Immature natural killer cell (primary cell): ENCODE data around the gene MAP3K3. TPM values are rescaled to one million over a fixed set of nuclear protein-coding genes. Genes with fewer than 3 reads are reported as not detected.

Experiments used
- DNase-seq, 3 donors: peaks; one replicate each; pipeline ENCODE4 v3.0.0; 2022; ENCODE audit warnings: mixed read lengths in 1 of 3
- H3K27ac Mint-ChIP-seq, 6 donors: one replicate each; pipeline ENCODE4 v1.8.0; 2020; ENCODE audit warnings: mixed read lengths in 6 of 6, mild to moderate bottlenecking in 5 of 6, inconsistent platforms in 4 of 6, moderate library complexity in 3 of 6
- H3K27me3 Mint-ChIP-seq, 3 donors: one replicate each; pipeline ENCODE4 v1.8.0; 2020 to 2021; ENCODE audit warnings: low read depth in 3 of 3, mild to moderate bottlenecking in 3 of 3, mixed read lengths in 3 of 3, moderate library complexity in 3 of 3, inconsistent platforms in 1 of 3
- H3K36me3 Mint-ChIP-seq, 3 donors: one replicate each; pipeline ENCODE4 v1.8.0; 2020; ENCODE audit warnings: mixed read lengths in 3 of 3, inconsistent platforms in 2 of 3, mild to moderate bottlenecking in 2 of 3
- H3K4me1 Mint-ChIP-seq, 2 donors: one replicate each; pipeline ENCODE4 v1.8.0; 2020; ENCODE audit warnings: inconsistent platforms in 2 of 2, mild to moderate bottlenecking in 2 of 2, mixed read lengths in 2 of 2, moderate library complexity in 1 of 2
- H3K4me3 Mint-ChIP-seq, 5 donors: one replicate each; pipeline ENCODE4 v1.8.0; 2020; ENCODE audit warnings: mild to moderate bottlenecking in 5 of 5, mixed read lengths in 5 of 5, inconsistent platforms in 3 of 5, moderate library complexity in 3 of 5
- H3K9me3 Mint-ChIP-seq, 6 donors: one replicate each; pipeline ENCODE4 v1.8.0; 2020; ENCODE audit warnings: mild to moderate bottlenecking in 6 of 6, mixed read lengths in 6 of 6, inconsistent platforms in 4 of 6, moderate library complexity in 3 of 6
- polyA plus RNA-seq, 3 donors: library from polyadenylated mRNA; unstranded; fragments of 300-500 nt; fragmentation: Illumina TruSeq; gene quantifications; one replicate each; pipeline ENCODE4 v1.2.3, GENCODE V29; 2021

Gene MAP3K3
- polyA plus RNA-seq, 3 donors from 2014 or later: 21.4 to 40.4 (median 31.9) TPM

GRCh38 chr17:63679214-63679613 is 57.0 kb downstream of the MAP3K3 start:
- Mint-ChIP-seq H3K27me3 (peaks cover 0 to 1% (median 0%) of the 10 kb centered on the region in 3 donors), H3K27ac (peak overlapping the region in 2 of 6 donors; percentile 34 to 53), H3K36me3 (peaks cover 3 to 12% (median 11%) of the 10 kb centered on the region in 3 donors), H3K4me1 (peaks cover 0 to 6% of the 10 kb centered on the region in 2 donors), H3K9me3 (no peaks in the 10 kb centered on the region), H3K4me3 (no peak overlapping the region)
- DNase-seq: no peak

GRCh38 chr17:63680700-63681099 is 58.5 kb downstream of the MAP3K3 start:
- peaks cover 0 to 3% (median 0%) of the 10 kb centered on the region in 3 donors for H3K27me3 Mint-ChIP-seq
- no peak overlapping the region for H3K4me3 Mint-ChIP-seq
- no peak overlapping the region for H3K27ac Mint-ChIP-seq
- no peaks in the 10 kb centered on the region for H3K9me3 Mint-ChIP-seq
- peaks cover 0 to 4% of the 10 kb centered on the region in 2 donors for H3K4me1 Mint-ChIP-seq
- H3K36me3 Mint-ChIP-seq: peaks cover 3 to 18% (median 17%) of the 10 kb centered on the region in 3 donors
- no peak for DNase-seq

DNA sequence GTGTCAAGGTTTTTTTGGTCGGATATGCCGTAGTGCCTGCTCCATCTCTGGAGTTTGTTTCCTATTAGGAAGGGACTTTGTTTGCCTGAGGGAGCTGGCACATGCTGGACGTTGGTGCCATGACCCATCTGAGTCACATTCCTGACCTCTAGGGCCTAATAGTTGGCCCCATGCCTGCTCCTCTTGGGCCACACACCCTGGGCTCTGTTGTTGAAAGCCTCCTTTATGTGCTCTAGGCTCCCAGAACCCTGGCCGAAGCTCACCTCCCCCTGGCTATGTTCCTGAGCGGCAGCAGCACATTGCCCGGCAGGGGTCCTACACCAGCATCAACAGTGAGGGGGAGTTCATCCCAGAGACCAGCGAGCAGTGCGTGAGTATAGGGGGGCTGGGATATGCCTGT is 59.3 kb downstream of the MAP3K3 start:
- peaks cover 0 to 2% of the 10 kb centered on the region in 2 donors for H3K4me1 Mint-ChIP-seq
- peaks cover 0 to 20% (median 19%) of the 10 kb centered on the region in 3 donors for H3K36me3 Mint-ChIP-seq
- no peak for DNase-seq
- peak overlapping the region in 3 of 6 donors; percentile 17 to 45 (median 36) for H3K27ac Mint-ChIP-seq
- peaks cover 0 to 3% (median 0%) of the 10 kb centered on the region in 3 donors for H3K27me3 Mint-ChIP-seq
- no peak overlapping the region for H3K4me3 Mint-ChIP-seq
- H3K9me3 Mint-ChIP-seq: no peaks in the 10 kb centered on the region

DNA sequence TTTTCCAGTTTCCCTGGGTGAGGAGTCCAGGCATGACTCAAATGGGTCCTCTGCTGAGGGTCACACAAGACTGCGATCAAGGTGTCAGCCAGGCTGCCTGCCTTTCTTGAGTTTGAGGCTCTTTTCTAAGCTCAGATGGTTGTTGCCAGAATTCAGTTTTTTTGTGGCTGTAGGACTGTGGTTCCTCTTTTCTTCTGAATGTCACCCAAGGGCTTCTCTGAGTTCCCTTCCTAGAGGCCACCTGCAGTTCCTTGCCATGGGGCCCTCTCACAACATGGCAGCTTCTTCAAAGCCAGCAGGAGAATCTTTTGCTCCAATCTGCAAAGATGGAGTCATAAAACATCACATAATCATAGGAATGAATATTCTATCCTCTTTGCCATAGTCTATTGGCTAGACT is 60.2 kb downstream of the MAP3K3 start:
- H3K36me3 Mint-ChIP-seq: peaks cover 0 to 20% (median 19%) of the 10 kb centered on the region in 3 donors
- no peak overlapping the region for H3K4me3 Mint-ChIP-seq
- DNase-seq: no peak
- H3K4me1 Mint-ChIP-seq: peaks cover 0 to 2% of the 10 kb centered on the region in 2 donors
- H3K9me3 Mint-ChIP-seq: no peaks in the 10 kb centered on the region
- H3K27ac Mint-ChIP-seq: peak overlapping the region in 2 of 6 donors; percentile 12 to 22
- H3K27me3 Mint-ChIP-seq: peaks cover 0 to 3% (median 0%) of the 10 kb centered on the region in 3 donors

DNA sequence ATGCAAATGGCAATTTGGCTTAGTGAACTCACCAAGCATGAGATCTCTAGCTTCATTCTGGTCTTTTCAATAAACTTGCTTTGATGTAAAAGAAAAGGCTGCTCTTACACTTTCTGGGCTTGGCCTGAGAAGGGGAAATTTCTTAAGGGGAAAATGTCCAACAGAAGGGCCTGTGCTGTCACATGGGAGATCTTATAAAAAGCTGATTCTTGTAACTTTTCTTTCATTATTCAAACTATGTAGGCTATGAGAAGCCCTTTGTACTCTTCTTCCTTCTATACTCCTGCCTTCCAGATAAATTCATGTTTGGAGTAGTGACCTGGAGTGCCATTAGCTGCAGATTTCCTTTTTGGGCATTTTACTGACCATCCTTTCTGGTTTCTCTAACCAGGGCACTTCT is 60.8 kb downstream of the MAP3K3 start:
- no peak for DNase-seq
- no peaks in the 10 kb centered on the region for H3K9me3 Mint-ChIP-seq
- peaks cover 0 to 5% (median 0%) of the 10 kb centered on the region in 3 donors for H3K27me3 Mint-ChIP-seq
- H3K4me1 Mint-ChIP-seq: peaks cover 0 to 2% of the 10 kb centered on the region in 2 donors
- peaks cover 2 to 23% (median 20%) of the 10 kb centered on the region in 3 donors for H3K36me3 Mint-ChIP-seq
- H3K27ac Mint-ChIP-seq: peak overlapping the region in 2 of 6 donors; percentile 20 to 62
- no peak overlapping the region for H3K4me3 Mint-ChIP-seq

DNA sequence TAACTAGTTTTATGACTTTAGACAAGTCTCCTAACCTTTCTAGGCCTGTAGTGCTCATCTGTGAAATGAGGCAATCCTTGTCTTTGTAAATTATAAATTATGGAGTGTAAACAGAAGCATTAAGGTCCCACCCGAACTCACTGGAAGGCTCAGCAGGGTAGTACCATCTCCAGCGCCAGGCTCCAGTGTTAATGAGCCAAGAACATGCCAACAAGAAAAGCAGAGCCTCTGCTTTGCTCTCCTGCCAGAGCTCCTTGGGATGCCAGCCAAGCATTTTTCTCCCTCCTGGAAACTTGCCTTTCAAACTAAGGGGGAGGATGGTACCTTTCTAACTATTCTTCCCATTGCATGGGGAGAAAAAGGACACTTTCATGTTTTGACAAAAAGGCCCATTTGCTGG is 62.8 kb downstream of the MAP3K3 start:
- Mint-ChIP-seq H3K4me3 (no peak overlapping the region), H3K27me3 (peaks cover 0 to 6% (median 0%) of the 10 kb centered on the region in 3 donors), H3K36me3 (peaks cover 3 to 30% (median 24%) of the 10 kb centered on the region in 3 donors), H3K4me1 (peaks cover 0 to 2% of the 10 kb centered on the region in 2 donors), H3K27ac (no peak overlapping the region), H3K9me3 (no peaks in the 10 kb centered on the region)
- DNase-seq: no peak

- no peak for DNase-seq
- Mint-ChIP-seq H3K27me3 (peaks cover 0 to 6% (median under 1%) of the 10 kb centered on the region in 3 donors), H3K9me3 (no peaks in the 10 kb centered on the region), H3K4me3 (no peak overlapping the region), H3K4me1 (peaks cover 0 to 2% of the 10 kb centered on the region in 2 donors), H3K27ac (peak overlapping the region in 1 of 6 donors; percentile 13), H3K36me3 (peaks cover 3 to 35% (median 24%) of the 10 kb centered on the region in 3 donors)
These were observed 63.4 kb downstream of the MAP3K3 start for GRCh38 chr17:63685578-63685977.

GRCh38 chr17:63686138-63686685 is 64.0 kb downstream of the MAP3K3 start:
- Mint-ChIP-seq H3K27ac (peak overlapping the region in 4 of 6 donors; percentile 10 to 69 (median 14)), H3K27me3 (peaks cover 0 to 8% (median 2%) of the 10 kb centered on the region in 3 donors), H3K9me3 (no peaks in the 10 kb centered on the region), H3K36me3 (peaks cover 3 to 37% (median 24%) of the 10 kb centered on the region in 3 donors), H3K4me3 (no peak overlapping the region), H3K4me1 (peaks cover 0 to 2% of the 10 kb centered on the region in 2 donors)
- DNase-seq: no peak

GRCh38 chr17:63688396-63689020 is 66.3 kb downstream of the MAP3K3 start:
- Mint-ChIP-seq H3K4me3 (no peak overlapping the region), H3K27me3 (peaks cover 0 to 10% (median 2%) of the 10 kb centered on the region in 3 donors)

DNA sequence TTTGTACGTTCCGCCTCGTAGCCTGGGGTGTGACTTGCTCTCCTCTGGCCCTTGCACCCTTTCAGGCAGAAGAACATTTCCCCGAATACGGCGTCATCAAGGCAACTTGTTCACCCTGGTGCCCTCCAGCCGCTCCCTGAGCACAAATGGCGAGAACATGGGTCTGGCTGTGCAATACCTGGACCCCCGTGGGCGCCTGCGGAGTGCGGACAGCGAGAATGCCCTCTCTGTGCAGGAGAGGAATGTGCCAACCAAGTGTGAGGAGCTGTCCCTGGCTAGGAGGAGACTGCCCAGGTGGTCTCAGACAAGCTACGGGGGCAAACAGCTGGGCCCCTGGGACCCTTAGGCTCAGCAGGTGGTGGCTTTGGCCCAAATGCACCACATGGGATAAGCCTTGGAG is 67.3 kb downstream of the MAP3K3 start:
- Mint-ChIP-seq H3K4me1 (peaks cover 14 to 19% of the 10 kb centered on the region in 2 donors), H3K27ac (peak overlapping the region in 2 of 6 donors; percentile 7 to 12), H3K4me3 (no peak overlapping the region), H3K36me3 (peaks cover 3 to 28% (median 10%) of the 10 kb centered on the region in 3 donors), H3K27me3 (peaks cover 0 to 8% (median 6%) of the 10 kb centered on the region in 3 donors), H3K9me3 (no peaks in the 10 kb centered on the region)
- DNase-seq: no peak

More at GRCh38 chr17:63688396-63689020, 66.3 kb downstream of the MAP3K3 start:
- H3K27ac Mint-ChIP-seq: peak overlapping the region in 1 of 6 donors; percentile 50
- peaks cover 3 to 32% (median 15%) of the 10 kb centered on the region in 3 donors for H3K36me3 Mint-ChIP-seq
- no peaks in the 10 kb centered on the region for H3K9me3 Mint-ChIP-seq
- H3K4me1 Mint-ChIP-seq: peaks cover 7 to 12% of the 10 kb centered on the region in 2 donors
- DNase-seq: no peak

DNA sequence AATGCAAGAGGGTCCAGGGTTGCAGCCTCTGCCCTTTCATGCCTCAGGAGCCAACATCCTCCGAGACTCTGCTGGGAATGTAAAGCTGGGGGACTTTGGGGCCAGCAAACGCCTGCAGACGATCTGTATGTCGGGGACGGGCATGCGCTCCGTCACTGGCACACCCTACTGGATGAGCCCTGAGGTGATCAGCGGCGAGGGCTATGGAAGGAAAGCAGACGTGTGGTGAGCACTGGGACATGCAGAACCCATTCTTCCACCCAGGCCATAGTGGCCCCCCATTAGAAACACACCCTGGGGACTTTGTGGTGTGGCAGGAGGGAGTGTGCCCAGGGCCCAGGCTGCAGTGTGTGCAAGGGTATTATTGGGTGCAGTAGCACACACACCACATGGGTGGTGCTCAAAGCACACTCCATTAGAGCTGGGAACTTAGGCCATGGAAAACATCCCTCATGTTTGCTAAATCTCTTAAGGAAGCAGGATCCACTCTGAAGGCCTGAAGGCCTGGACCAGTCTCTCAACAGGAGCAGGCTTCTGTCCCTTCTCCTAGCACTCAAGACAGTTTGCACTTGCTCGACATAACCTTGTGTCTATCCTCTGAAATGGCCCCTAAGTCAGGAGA is 70.1 kb downstream of the MAP3K3 start:
- no peak for DNase-seq
- H3K27me3 Mint-ChIP-seq: peaks cover 11 to 31% (median 17%) of the 10 kb centered on the region in 3 donors
- H3K36me3 Mint-ChIP-seq: peaks cover 3 to 30% (median 4%) of the 10 kb centered on the region in 3 donors
- peak overlapping the region; percentile 21 to 92 (median 82) for H3K27ac Mint-ChIP-seq
- peaks cover 43 to 47% of the 10 kb centered on the region in 2 donors for H3K4me1 Mint-ChIP-seq
- H3K9me3 Mint-ChIP-seq: no peaks in the 10 kb centered on the region
- no peak overlapping the region for H3K4me3 Mint-ChIP-seq

DNA sequence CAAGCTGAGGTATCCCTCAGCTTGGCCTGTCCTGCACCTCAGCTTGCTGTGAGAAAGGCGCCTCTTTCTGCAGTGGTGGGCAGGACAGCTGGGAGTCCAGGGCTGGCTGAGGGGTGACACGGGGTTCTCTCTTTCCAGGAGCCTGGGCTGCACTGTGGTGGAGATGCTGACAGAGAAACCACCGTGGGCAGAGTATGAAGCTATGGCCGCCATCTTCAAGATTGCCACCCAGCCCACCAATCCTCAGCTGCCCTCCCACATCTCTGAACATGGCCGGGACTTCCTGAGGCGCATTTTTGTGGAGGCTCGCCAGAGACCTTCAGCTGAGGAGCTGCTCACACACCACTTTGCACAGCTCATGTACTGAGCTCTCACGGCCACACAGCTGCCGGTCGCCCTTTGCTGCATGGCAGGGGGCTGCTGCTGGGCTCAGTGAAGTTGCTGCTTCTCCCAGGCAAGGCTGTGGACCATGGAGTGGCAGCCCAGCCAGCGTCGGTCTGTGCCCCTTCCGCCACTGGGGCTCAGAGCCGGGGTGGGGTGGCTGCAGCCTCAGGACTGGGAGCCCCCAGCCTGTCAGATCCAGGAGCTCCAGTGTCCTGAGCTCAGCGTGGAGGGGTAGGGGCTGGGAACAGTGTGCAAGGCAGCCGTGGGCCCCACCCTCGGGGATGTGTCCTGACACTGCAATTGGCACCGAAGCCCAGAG is 71.3 kb downstream of the MAP3K3 start:
- peak overlapping the region in 1 of 5 donors; percentile 30 for H3K4me3 Mint-ChIP-seq
- no peak for DNase-seq
- peaks cover 3 to 32% (median 4%) of the 10 kb centered on the region in 3 donors for H3K36me3 Mint-ChIP-seq
- peaks cover 50 to 56% of the 10 kb centered on the region in 2 donors for H3K4me1 Mint-ChIP-seq
- H3K9me3 Mint-ChIP-seq: no peaks in the 10 kb centered on the region
- peaks cover 22 to 43% (median 22%) of the 10 kb centered on the region in 3 donors for H3K27me3 Mint-ChIP-seq
- H3K27ac Mint-ChIP-seq: peak overlapping the region; percentile 82 to 96 (median 88)

- Mint-ChIP-seq H3K9me3 (no peaks in the 10 kb centered on the region), H3K27ac (peak overlapping the region; percentile 80 to 99 (median 90)), H3K4me1 (peaks cover 50 to 56% of the 10 kb centered on the region in 2 donors), H3K4me3 (peak overlapping the region in 1 of 5 donors; percentile 42), H3K36me3 (peaks cover 3 to 27% (median 4%) of the 10 kb centered on the region in 3 donors), H3K27me3 (peaks cover 25 to 49% (median 27%) of the 10 kb centered on the region in 3 donors)
- DNase-seq: peak in 1 of 3 donors; percentile 12
These were observed 72.2 kb downstream of the MAP3K3 start for GRCh38 chr17:63694229-63694949.
